GM23338 (cell line): ENCODE measurements around the gene SLC38A10. TPM values are rescaled to one million over a fixed set of nuclear protein-coding genes. Genes with fewer than 3 reads are reported as not detected.

Source experiments
- ATAC-seq: fragments of 200-7000 bp; cut with Tn5 transposase; 3 replicates; pipeline ENCODE4 v1.9.1; 2020
- DNase-seq: peaks from one replicate; pipeline ENCODE4 v3.0.0-alpha.2; 2015; ENCODE audit warnings: low spot score
- H2AFZ ChIP-seq: fragments of 200-600 bp; sonication (generic); 2 replicates; pipeline ENCODE4 v1.8.0; 2016; ENCODE audit warnings: antibody characterized with exemption, mild to moderate bottlenecking, moderate library complexity
- H3F3A ChIP-seq: fragments of 200-600 bp; sonication (generic); replicated peaks from 2 replicates; pipeline ENCODE4 v1.8.0; 2017; ENCODE audit warnings: antibody characterized with exemption, mixed run types, low read depth
- H3K27ac ChIP-seq: fragments of 200-600 bp; sonication (generic); 2 replicates; pipeline ENCODE4 v1.6.1; 2016; ENCODE audit warnings: low read depth
- H3K27me3 ChIP-seq: fragments of 200-600 bp; sonication (generic); 2 replicates; pipeline ENCODE4 v1.8.0; 2016; ENCODE audit warnings: mild to moderate bottlenecking, mixed run types, moderate library complexity; ENCODE audit not compliant: insufficient read depth
- H3K36me3 ChIP-seq: fragments of 200-600 bp; sonication (generic); 2 replicates; pipeline ENCODE4 v1.8.0; 2016; ENCODE audit warnings: mild to moderate bottlenecking; ENCODE audit not compliant: insufficient read depth
- H3K4me1 ChIP-seq: fragments of 200-600 bp; sonication (generic); 2 replicates; pipeline ENCODE4 v1.8.0; 2016; ENCODE audit warnings: mild to moderate bottlenecking, moderate library complexity; ENCODE audit not compliant: insufficient read depth
- H3K4me2 ChIP-seq: fragments of 200-600 bp; sonication (generic); 2 replicates; pipeline ENCODE4 v1.7.1; 2017; ENCODE audit warnings: mixed run types
- H3K4me3 ChIP-seq: fragments of 200-600 bp; sonication (generic); 2 replicates; pipeline ENCODE4 v1.6.1; 2016; ENCODE audit warnings: mixed run types
- H3K79me2 ChIP-seq: fragments of 200-600 bp; sonication (generic); replicated peaks from 2 replicates; pipeline ENCODE4 v1.8.0; 2017; ENCODE audit warnings: mild to moderate bottlenecking; ENCODE audit not compliant: insufficient read depth
- H3K9me2 ChIP-seq: fragments of 200-600 bp; sonication (generic); 2 replicates; pipeline ENCODE4 v1.8.0; 2017; ENCODE audit not compliant: insufficient read depth
- H4K20me1 ChIP-seq: fragments of 200-600 bp; sonication (generic); replicated peaks from 2 replicates; pipeline ENCODE4 v1.8.0; 2017; ENCODE audit warnings: mild to moderate bottlenecking; ENCODE audit not compliant: insufficient read depth
- H3K27ac Mint-ChIP-seq: 2 replicates; pipeline ENCODE4 v1.8.0; 2020; ENCODE audit warnings: inconsistent platforms, mild to moderate bottlenecking, moderate library complexity, mixed read lengths
- H3K27me3 Mint-ChIP-seq: 3 replicates; pipeline ENCODE4 v1.8.0; 2022; ENCODE audit warnings: low read depth, mild to moderate bottlenecking, moderate library complexity, mixed read lengths, inconsistent platforms; ENCODE audit not compliant: insufficient read depth, poor library complexity
- H3K36me3 Mint-ChIP-seq: 3 replicates; pipeline ENCODE4 v1.8.0; 2021; ENCODE audit warnings: low read depth, mild to moderate bottlenecking, inconsistent platforms, moderate library complexity, mixed read lengths
- H3K4me1 Mint-ChIP-seq: 3 replicates; pipeline ENCODE4 v1.8.0; 2020; ENCODE audit warnings: mild to moderate bottlenecking, inconsistent platforms, mixed read lengths
- H3K4me3 Mint-ChIP-seq: 3 replicates; pipeline ENCODE4 v1.8.0; 2021; ENCODE audit warnings: moderate library complexity, mild to moderate bottlenecking, inconsistent platforms, mixed read lengths
- H3K9me3 Mint-ChIP-seq: 3 replicates; pipeline ENCODE4 v1.8.0; 2020; ENCODE audit warnings: moderate library complexity, mild to moderate bottlenecking, inconsistent platforms, mixed read lengths
- CREB1 ChIP-seq: fragments of 250-450 bp; sonication (Bioruptor Pico); IDR thresholded peaks from 2 replicates; pipeline ENCODE4 v1.5.0; 2020; ENCODE audit warnings: low read depth, mild to moderate bottlenecking, moderate library complexity
- CTCF ChIP-seq, 2 experiments: fragments of 200-600 bp in 1 of 2; sonication (generic) in 1 of 2; conservative IDR thresholded peaks; 2 replicates each; pipeline versions ENCODE4 v1.5.1 to v1.6.1; 2016 to 2017; ENCODE audit warnings: antibody characterized with exemption in 2 of 2, low read depth in 2 of 2, mild to moderate bottlenecking in 2 of 2, moderate library complexity in 1 of 2
- ETS1 ChIP-seq: IDR thresholded peaks from 2 replicates; pipeline ENCODE4 v1.6.1; 2016; ENCODE audit warnings: antibody characterized with exemption
- EZH2 ChIP-seq: fragments of 200-600 bp; sonication (generic); IDR thresholded peaks from one replicate; pipeline ENCODE4 v1.8.0; 2017; ENCODE audit warnings: antibody characterized with exemption, mild to moderate bottlenecking, low read depth; ENCODE audit not compliant: unreplicated experiment
- NANOG ChIP-seq: IDR thresholded peaks from 2 replicates; pipeline ENCODE4 v1.6.1; 2016; ENCODE audit warnings: antibody characterized with exemption, borderline replicate concordance
- POLR2AphosphoS5 ChIP-seq: IDR thresholded peaks from 2 replicates; pipeline ENCODE4 v1.6.1; 2016; ENCODE audit warnings: antibody characterized with exemption, low read depth
- REST ChIP-seq: IDR thresholded peaks from one replicate; pipeline ENCODE4 v1.6.1; 2018; ENCODE audit warnings: antibody characterized with exemption; ENCODE audit not compliant: unreplicated experiment
- STAT1 ChIP-seq: IDR thresholded peaks from one replicate; pipeline ENCODE4 v1.6.1; 2016; ENCODE audit warnings: antibody characterized with exemption; ENCODE audit not compliant: unreplicated experiment
- ZNF114 ChIP-seq: fragments of 250-450 bp; sonication (Bioruptor Pico); IDR thresholded peaks from 2 replicates; pipeline ENCODE4 v1.5.0; 2020; ENCODE audit warnings: mild to moderate bottlenecking, moderate library complexity
- ZNF462 ChIP-seq: fragments of 250-450 bp; sonication (Bioruptor Pico); IDR thresholded peaks from 2 replicates; pipeline ENCODE4 v1.5.0; 2020; ENCODE audit warnings: mild to moderate bottlenecking, moderate library complexity
- polyA plus RNA-seq: library from polyadenylated mRNA; unstranded; fragments of >200 nt; fragmentation: Nextera tagmentation; extraction: Ambion mirVana; gene quantifications from 2 replicates; pipeline ENCODE4 v1.2.1, GENCODE V29; 2016
- total RNA-seq: library from RNA; depleted of rRNA; stranded (reverse); fragments of >200 nt; shearing (Covaris generic); gene quantifications from 2 replicates; pipeline ENCODE4 v1.2.3, GENCODE V29; 2014

SLC38A10 gene
- total and polyA plus RNA-seq, 2 experiments from 2014 or later: 17.1 to 55.8 TPM

- peak overlapping the region; percentile 93 for H3K4me3 ChIP-seq
- peak; percentile 13 for ATAC-seq
- peaks cover 21% of the 10 kb centered on the region; the same call in 1 of the 2 replicates for H3K79me2 ChIP-seq
- H3K4me1 ChIP-seq: peaks cover 14% of the 10 kb centered on the region
- H2AFZ ChIP-seq: 0 out of 2 replicates have a peak overlapping the region, but pooled peaks have one; percentile 43
- no peaks in the 10 kb centered on the region for H3F3A ChIP-seq
- Mint-ChIP-seq H3K4me1 (peaks cover 15% of the 10 kb centered on the region), H3K27me3 (peaks cover 4% of the 10 kb centered on the region), H3K36me3 (no peaks in the 10 kb centered on the region; the same call in 1 of the 3 replicates), H3K4me3 (peak overlapping the region; percentile 76), H3K9me3 (no peaks in the 10 kb centered on the region; the same call in 2 of the 3 replicates), H3K27ac (no peak overlapping the region)
- H4K20me1 ChIP-seq: no peaks in the 10 kb centered on the region; the same call in 1 of the 2 replicates
- no peaks in the 10 kb centered on the region for H3K9me2 ChIP-seq
- 0 out of 2 replicates have a peak, but pooled peaks cover 3% of the 10 kb centered on the region for H3K27me3 ChIP-seq
- no peak for TF ChIP-seq EZH2
- no peak for TF ChIP-seq REST
- TF ChIP-seq NANOG: no peak
- TF ChIP-seq CREB1 (CRISPR knock-in tag): no peak
- no peak for TF ChIP-seq ETS1
- TF ChIP-seq ZNF114 (CRISPR knock-in tag): no peak
- TF ChIP-seq ZNF462 (CRISPR knock-in tag): no peak
- TF ChIP-seq POLR2AphosphoS5: no peak
- no peak for TF ChIP-seq CTCF (conservative IDR thresholded peaks at IDR 0.05; ENCODE audit: low read depth in 2 of 2)
- TF ChIP-seq STAT1: no peak
- no peak for DNase-seq
- H3K4me2 ChIP-seq: peak overlapping the region; percentile 89
- H3K27ac ChIP-seq: no peak overlapping the region
- no peaks in the 10 kb centered on the region for H3K36me3 ChIP-seq
These were observed 72.5 kb downstream of the SLC38A10 start for GRCh38 chr17:81222620-81222905.
